ENCODE measurements around the gene FOXRED1. TPM values are rescaled to one million over a fixed set of nuclear protein-coding genes. Genes with fewer than 3 reads are reported as not detected.

The FOXRED1 gene
- polyA plus RNA-seq, 3 donors from 2014 or later = 19.0 to 37.0 (median 20.5) TPM

DNA sequence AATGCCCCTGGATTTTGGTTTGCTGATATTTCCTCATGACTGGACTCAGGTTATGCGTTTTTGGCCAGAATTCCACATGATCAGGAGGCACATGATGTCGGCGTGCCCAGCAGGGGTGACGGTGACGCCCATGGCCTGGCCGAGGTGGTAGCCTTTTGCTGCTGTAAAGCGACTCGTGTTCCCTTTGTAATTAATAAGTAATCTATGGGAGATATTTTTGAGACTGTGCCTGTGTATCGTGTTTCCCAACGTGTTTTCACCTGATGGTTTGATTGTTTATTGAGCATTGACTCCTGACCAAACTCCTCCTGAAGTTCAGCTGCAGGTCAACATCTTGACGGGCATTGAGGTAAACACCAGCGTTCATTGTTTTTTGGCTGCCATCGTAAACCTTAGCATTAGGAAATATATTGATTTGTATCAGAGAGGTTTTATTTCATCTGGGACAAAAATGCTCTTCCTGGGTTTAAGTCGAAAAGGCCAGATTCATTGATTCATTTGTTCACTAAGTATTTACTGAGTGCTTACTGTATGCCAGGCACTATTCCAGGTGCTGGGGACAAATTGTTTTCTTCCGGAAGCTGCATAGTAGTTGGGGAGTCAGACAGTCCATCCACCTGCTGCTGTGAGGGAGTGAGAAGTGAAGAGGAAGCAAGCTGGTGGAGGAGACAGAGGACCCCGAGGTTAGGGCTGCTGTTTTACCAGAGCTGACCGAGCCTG lies 58.5 kb downstream of the FOXRED1 start:
- Mint-ChIP-seq H3K27ac (peak overlapping the region; percentile 82 to 97 (median 94)), H3K4me1 (peaks cover 52 to 54% of the 10 kb centered on the region in 2 donors), H3K9me3 (no peaks in the 10 kb centered on the region), H3K27me3 (ENCODE audit: low read depth in 3 of 3) (peaks cover 17 to 25% (median 17%) of the 10 kb centered on the region in 3 donors), H3K36me3 (peaks cover 5 to 15% (median 15%) of the 10 kb centered on the region in 3 donors), H3K4me3 (peak overlapping the region in 4 of 5 donors; percentile 36 to 55 (median 43))
- no peak for DNase-seq

Other genes with a start within 250 kb of the FOXRED1 start
- not detected for gene CDON, start 206.3 kb upstream of the FOXRED1 start, polyA plus RNA-seq
- 10 to 100 TPM in 2 of 3 donors, 1 to 10 TPM in 1; 4.5 to 15.0 (median 10.5) TPM for gene RPUSD4, start 57.5 kb upstream of the FOXRED1 start, polyA plus RNA-seq
- gene FAM118B, start 57.4 kb upstream of the FOXRED1 start, polyA plus RNA-seq = 10 to 100 TPM; 11.5 to 21.1 (median 13.7) TPM
- 100 to 1,000 TPM in 2 of 3 donors, 10 to 100 TPM in 1; 67.7 to 161 (median 150) TPM for gene SRPRA, start 259 bp upstream of the FOXRED1 start, polyA plus RNA-seq
- gene TIRAP, start 13.9 kb downstream of the FOXRED1 start, polyA plus RNA-seq = 10 to 100 TPM in 1 of 3 donors, 1 to 10 TPM in 2; 6.0 to 15.6 (median 6.5) TPM
- 10 to 100 TPM; 33.1 to 65.7 (median 40.6) TPM for gene DCPS, start 34.9 kb downstream of the FOXRED1 start, polyA plus RNA-seq
- 10 to 100 TPM; 25.0 to 31.7 (median 30.9) TPM for gene ST3GAL4, start 86.5 kb downstream of the FOXRED1 start, polyA plus RNA-seq

Data from immature natural killer cell (primary cell).